Islet precursor cell (in vitro differentiated cells): Measurements from ENCODE around the gene SGCB.

Experiments
- DNase-seq: peaks from one replicate; pipeline ENCODE4 v3.0.0-alpha.2; 2018

The SGCB gene

DNA sequence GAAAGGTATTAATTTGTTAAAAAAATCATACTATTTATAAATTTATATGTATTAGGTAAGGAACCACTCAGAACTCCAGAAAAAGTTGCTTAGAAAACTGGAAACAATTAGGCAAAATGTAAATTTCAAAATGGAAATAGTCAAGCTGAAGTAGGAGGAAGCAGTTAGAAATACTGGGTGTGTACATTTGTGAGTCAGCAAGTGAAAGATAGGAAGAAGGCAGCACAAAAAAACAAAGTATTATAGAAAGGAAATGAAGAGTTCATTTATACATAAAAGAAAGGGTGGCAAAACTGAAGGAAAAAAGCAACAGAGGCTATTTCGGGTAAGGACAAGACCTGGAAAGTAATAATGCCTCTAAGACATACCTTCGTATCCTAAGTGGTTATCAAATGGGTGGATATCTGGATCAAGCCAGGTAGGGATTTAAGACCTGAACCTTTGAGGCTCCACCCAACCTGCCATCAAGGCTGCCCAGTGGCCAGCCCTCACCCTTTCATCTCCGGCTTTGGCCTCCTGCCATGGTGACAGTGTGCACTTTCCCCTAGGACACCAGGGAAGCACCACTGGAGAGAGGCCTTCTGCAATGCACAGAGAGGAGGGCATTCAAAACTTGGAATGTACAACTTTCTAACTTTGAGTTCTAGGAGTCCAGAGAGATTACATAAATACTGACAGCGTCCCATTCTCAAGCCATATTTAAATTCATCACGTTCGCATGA is 18.0 kb downstream of the SGCB start, which contains the start of gene LRRC66:
LRRC66 (minus strand) TSS at position 428 of the 722 bp plus-strand sequence. CDS start 2,750 bp downstream, outside the sequence.
- DNase-seq = no peak

DNA sequence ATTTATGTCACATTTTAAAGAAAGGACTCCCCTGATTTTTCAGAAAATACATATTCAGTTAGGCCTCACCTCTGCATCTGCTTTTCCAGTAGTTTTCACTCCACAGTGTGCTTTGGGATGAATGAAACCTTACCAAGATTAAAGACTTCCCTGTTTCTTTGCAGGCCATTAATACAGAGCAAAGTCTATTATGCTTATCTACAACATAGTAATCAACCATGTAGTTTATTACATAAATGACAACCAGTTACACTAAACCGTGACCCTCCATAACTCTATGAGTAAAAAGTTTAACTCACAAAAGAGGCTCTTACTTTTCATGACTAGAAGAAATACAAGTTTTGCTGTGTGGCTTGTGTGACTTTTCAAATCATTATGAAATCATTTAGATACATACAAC is 20.3 kb downstream of the SGCB start:
- no peak for DNase-seq

DNA sequence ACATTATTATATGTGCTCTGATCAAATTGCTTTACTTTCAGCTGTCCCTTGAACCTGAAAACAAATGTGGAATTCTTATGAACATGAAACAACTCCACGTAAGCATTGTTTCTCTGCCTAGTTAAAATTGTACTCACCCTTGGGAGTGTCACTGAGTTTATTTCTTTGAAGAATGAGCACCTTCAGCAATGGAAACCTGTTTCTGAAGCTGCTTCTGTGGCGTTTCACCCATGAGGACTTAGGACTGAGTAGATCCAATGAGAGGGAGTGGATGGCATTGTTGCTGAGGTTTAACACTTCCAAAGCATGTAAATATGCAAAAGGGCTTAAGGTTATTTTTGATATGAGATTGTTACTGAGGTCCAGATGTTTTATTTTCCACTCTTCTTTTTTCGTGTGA is 21.1 kb downstream of the SGCB start:
- no peak for DNase-seq

DNA sequence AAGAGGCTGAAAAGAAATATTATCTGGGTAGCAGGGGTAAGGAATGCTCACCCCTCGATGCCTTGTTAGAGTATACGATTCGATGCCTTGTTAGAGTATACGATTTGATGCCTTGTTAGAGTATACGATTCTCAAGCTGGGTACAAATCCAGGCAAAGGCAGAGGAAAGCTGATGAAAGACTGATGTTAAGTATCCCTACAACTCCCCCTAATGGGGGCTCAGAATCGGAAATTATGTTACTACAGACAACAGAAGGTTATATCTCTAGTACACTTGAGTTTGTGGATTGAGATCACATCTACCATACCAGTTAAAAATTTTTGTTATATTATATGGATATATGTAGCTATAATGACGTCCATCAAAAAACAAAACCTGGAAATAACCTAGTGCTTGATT is 22.7 kb downstream of the SGCB start:
- no peak for DNase-seq

DNA sequence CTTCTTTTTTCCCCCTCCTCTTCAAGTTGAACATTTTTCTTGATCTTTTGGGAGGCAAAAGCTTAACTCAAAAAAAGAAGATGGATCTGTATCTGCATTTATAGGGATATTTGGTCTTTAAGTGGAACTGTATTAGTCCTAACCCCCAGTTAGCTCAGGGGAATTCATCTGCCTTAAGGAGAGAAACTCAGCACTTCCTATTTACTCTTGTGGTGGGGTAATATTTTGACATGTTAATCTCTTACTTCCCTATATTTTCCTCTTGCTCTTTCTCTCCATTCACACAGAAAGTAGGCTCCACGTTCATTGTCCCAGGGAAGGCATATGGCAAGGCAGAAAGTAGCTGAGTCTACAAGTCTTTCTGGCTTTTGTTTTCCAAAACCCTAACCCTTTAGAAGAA is 23.2 kb downstream of the SGCB start:
- no peak for DNase-seq

DNA sequence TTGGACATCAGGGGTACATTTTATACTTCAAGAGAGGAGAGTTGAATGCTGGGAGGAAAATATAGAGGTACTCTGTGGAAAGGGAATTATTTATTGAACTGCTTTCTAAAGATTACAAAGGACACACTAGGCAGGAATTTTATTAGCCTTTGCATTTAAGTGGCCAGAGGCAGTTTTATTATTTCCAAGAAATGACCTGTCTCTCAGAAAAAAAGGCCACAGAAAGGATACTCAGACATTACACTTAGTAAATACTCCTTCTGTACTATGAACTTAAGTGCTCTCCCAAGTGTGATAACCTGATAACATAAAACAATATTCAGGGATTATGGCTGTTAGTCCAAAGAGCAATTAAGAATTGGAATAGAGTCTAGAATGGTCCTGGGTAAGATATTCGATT is 25.4 kb downstream of the SGCB start:
- DNase-seq = no peak

DNA sequence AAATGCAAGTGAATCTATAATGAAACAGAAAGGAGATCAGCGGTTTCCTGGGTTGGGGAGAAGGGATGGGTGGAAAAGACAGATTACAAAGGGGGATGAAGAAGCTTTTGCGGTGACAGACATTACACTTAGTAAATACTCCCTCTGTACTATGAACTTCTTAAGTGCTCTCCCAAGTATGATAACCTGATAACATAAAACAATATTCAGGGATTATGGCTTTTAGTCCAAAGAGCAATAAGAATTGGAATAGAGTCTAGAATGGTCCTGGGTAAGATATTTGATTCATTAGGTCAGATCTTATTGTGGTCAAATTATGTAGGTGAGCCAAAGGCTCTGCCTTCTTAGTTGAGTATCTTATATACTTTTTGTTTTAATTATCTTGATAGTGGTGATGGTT is 27.1 kb downstream of the SGCB start:
- no peak for DNase-seq

DNA sequence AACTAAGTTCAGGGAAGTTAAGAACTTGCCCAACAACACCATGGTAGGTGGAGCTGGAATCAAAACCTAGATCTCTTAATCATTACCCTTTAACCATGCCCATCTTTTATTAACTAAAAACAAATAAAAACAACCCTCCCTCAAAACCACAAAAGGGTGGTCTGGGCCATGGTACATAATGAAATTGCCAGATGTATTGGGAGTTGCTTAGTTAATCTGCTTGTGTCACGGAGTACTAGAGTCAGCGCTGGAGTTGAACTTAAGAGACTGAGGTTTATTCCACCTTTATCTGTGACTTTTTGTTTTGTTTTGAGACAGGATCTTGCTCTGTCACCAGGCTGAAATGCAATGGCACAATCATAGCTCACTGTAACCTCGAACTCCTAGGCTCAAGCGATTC is 31.2 kb downstream of the SGCB start:
- no peak for DNase-seq

DNA sequence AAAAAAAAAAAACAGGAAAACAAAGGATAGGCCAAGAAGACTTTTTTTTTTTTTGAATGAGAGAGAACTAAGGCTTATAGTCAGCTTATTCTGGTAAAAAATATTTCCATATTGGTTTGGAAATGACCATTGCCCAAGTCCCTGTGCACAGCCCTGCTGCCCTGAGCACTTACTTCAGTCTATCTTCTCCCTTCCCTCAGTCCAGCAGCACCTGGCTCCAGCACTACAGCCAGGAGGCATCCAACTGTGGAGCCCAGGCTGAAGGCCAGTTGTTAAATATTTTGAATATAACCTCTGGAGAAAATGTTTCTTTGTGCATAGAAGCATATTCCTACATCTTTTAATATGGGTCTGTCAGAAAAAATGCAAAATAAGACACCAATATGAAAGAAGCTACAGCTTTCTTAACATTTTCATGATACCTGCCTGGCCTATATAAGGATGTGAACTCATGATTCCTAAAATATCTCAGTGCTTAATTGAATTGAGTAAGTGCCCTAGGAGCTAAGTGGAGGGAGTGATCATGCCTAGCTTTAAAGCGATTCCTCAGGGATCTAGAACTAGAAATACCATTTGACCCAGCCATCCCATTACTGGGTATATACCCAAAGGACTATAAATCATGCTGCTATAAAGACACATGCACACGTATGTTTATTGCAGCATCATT is 32.4 kb downstream of the SGCB start:
- DNase-seq = no peak

DNA sequence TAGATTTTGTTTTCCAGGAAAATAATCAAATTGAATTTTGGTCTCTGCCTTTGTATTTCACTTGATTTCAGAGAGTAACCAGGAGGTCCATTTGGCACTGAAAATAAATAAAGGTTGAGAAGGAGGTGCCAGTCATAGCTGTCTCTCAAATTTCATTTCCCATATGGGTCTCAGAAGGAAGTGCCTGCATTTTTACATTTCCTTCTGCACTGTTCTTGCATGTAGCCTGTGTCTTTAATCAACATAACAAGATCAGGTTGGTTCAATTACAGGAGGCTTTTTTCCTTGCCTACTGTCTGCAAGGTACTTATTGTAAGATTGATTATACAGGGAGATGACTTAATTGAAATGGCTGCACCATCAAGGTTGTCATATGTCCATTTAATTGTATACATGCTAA is 33.7 kb downstream of the SGCB start:
- no peak for DNase-seq

DNA sequence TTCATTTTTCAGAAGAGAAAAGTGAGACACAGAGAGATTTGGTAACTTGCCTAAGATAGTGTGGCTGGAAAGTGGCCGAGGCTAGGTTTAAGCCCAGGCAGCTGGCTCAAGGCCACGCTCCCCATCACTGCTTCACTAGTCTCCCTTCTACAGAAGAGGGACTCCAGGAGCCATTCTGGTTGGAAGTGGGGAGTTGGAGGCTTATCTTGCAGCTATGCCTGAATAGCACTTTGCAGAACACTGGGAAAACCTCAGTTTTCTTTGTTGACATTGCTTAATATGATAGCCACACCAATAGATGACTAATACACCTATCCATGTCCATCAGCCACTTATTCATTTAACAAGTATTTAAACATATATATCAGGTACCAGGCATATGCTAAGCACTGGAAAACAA is 36.5 kb downstream of the SGCB start:
- DNase-seq = no peak

DNA sequence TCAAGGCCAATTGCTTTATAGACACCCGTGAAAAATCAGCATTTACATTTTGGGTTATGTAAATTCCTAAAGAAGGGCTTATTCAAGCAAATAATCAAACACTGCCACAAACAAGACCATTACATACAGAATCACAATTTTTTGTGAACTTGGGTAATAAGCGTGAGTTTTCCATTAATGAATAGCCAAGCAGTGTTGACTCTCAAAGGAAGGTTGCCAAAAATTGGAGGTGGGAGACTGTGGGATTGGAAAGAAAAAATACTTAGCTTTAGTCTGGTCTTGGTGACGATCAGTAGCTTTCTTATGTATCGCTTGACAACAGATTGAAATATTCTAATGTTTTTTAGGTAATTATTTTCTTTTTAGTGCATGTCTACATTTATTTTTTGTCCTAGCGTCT is 38.8 kb downstream of the SGCB start:
- DNase-seq = no peak

DNA sequence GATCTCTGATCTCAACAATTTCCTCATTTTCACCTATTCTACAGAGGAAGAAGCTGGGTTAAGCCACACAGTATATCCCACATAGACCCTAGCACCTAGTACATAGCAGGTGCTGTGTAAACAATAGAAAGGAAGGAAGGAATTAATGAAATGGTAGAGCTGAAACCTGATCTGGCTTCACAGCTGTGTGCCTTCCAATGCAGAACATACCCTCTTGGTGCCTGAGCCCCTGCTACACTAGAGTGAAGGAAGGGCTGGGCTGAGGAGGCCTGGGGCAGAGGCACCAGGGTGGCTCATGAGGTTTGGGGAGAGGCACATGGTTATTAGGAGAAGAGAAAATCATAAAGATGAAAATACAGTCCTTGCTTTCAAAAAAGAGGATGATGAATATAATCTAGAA is 39.3 kb downstream of the SGCB start:
- DNase-seq = no peak

DNA sequence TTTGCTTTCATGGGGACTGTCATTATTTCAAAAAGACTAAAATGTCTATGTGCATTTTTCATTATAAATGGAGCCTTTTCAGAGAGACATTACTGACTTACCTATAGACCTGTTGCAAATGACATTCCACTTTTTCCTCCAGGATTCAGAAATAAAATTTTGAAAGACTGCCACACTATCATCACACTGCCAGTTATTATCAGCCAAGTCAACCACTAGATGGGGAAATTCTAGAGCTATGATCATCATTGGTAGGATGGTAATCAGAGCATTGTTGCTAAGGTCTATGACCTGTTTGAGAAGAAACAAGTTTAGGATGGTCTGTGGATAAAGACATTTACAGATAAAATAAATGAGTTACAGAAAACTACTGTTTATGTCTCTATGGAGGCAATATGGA is 40.5 kb downstream of the SGCB start:
- no peak for DNase-seq

DNA sequence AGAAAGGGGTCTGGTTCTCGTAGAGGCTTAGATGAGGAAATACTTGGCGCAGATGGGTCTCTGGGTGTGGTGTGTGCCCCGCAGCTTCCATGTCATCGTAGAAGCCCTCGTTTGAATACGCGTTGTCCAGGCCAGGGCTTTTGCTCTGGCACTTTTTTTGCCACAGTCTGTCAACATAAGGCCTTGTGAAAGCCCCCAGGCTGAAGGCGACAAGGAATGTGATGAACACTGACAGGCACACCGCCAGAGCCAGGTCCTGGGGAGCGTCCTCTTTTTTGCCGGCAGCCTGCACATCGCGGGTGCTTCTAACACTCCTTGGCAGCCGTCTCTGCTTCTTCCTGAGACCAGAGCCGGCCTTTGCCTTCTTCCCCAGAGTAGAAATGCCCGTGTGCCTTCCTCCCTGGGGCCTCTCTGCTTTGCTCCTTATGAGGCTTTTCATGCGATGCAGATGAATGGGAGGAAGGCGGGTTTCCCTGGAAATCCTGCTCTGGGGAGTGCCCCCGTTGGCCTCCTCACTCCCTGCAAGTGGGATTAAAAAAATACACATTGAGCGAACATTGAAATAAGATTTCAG is 42.4 kb downstream of the SGCB start:
- DNase-seq = peak; percentile 66
